Endothelial cell of umbilical vein (primary cell): ENCODE results near the gene TAF8. TPM values are rescaled to one million over a fixed set of nuclear protein-coding genes. Genes with fewer than 3 reads are reported as not detected.

Experiments used
- BruUV-seq: library from RNA; stranded (reverse); fragments of 400-500 nt; replicated peaks from 2 replicates; lab custom pipeline; 2021; lab: Mats Ljungman, UMichigan
- CTCF ChIA-PET: fragments of 300-600, 350-600 bp; sonication (Branson Sonifier 250); formaldehyde crosslinking; loops from one replicate; lab custom pipeline; 2021; ENCODE audit warnings: antibody characterized with exemption, inconsistent platforms; lab: Charles Lee
- POLR2A ChIA-PET: fragments of 300-600, 350-600 bp; sonication (Branson Sonifier 250); formaldehyde crosslinking; loops from one replicate; lab custom pipeline; 2021; ENCODE audit warnings: antibody characterized with exemption, inconsistent platforms; lab: Charles Lee
- DNase-seq: peaks from one replicate; pipeline ENCODE4 v3.0.0-alpha.2; 2011; ENCODE audit warnings: low read depth, low spot score
- FAIRE-seq: peaks from 2 replicates; lab custom pipeline; 2011; peaks lifted over from hg19 to GRCh38; lab: Jason Lieb, UNC
- H2AFZ ChIP-seq: 2 replicates; pipeline ENCODE4 v1.6.0; 2012; ENCODE audit warnings: low read depth, low read length, control low read depth, inconsistent platforms
- H3K27ac ChIP-seq: 2 replicates; pipeline ENCODE4 v1.5.1; 2011; ENCODE audit warnings: low read depth, mild to moderate bottlenecking, control low read depth, low read length, moderate library complexity; ENCODE audit not compliant: insufficient read depth
- H3K27me3 ChIP-seq, 2 experiments: 2 replicates each; pipeline versions ENCODE4 v1.6.0 to v1.6.1; 2011; ENCODE audit warnings: low read length in 2 of 2, mixed read lengths in 1 of 2; ENCODE audit not compliant: control insufficient read depth in 2 of 2, insufficient read depth in 2 of 2
- H3K36me3 ChIP-seq, 2 experiments: 2 replicates in 1 of 2; 3 replicates in 1 of 2; pipeline ENCODE4 v1.5.1; 2011; ENCODE audit warnings: low read length in 2 of 2, mild to moderate bottlenecking in 1 of 2, moderate library complexity in 1 of 2; ENCODE audit not compliant: control insufficient read depth in 2 of 2, insufficient read depth in 2 of 2; ENCODE audit errors: extremely low read depth in 1 of 2
- H3K4me1 ChIP-seq: 3 replicates; pipeline ENCODE4 v1.5.1; 2011; ENCODE audit warnings: mild to moderate bottlenecking, low read length; ENCODE audit not compliant: control insufficient read depth, insufficient read depth; ENCODE audit errors: extremely low read depth
- H3K4me2 ChIP-seq: 2 replicates; pipeline ENCODE4 v1.6.1; 2011; ENCODE audit warnings: low read length, control low read depth, mixed read lengths; ENCODE audit not compliant: insufficient read depth
- H3K4me3 ChIP-seq, 3 experiments: fragments of 200-600 bp in 1 of 3; sonication (generic), shearing (Covaris generic) in 1 of 3; replicated peaks in 1 of 3; 2 replicates each; pipeline ENCODE4 v1.5.1; 2011 to 2016; ENCODE audit warnings: control low read depth in 3 of 3, low read length in 3 of 3, mild to moderate bottlenecking in 2 of 3, inconsistent platforms in 1 of 3, low read depth in 1 of 3, moderate library complexity in 1 of 3; ENCODE audit not compliant: insufficient read depth in 1 of 3
- H3K79me2 ChIP-seq: 2 replicates; pipeline ENCODE4 v1.6.0; 2012; ENCODE audit warnings: low read length, inconsistent platforms; ENCODE audit not compliant: control insufficient read depth, insufficient read depth
- H3K9ac ChIP-seq: replicated peaks from 2 replicates; pipeline ENCODE3; 2011; ENCODE audit warnings: low read length, control low read depth; ENCODE audit not compliant: insufficient read depth; ENCODE audit errors: extremely low read depth
- H3K9me1 ChIP-seq: replicated peaks from 3 replicates; pipeline ENCODE4 v1.6.0; 2011; ENCODE audit warnings: mild to moderate bottlenecking, low read length; ENCODE audit not compliant: control insufficient read depth, insufficient read depth; ENCODE audit errors: extremely low read depth
- H3K9me3 ChIP-seq: replicated peaks from 2 replicates; pipeline ENCODE4 v1.5.1; 2012; ENCODE audit warnings: low read length, inconsistent platforms; ENCODE audit not compliant: control insufficient read depth, insufficient read depth
- H4K20me1 ChIP-seq: replicated peaks from 2 replicates; pipeline ENCODE3; 2011; ENCODE audit warnings: mild to moderate bottlenecking, low read length; ENCODE audit not compliant: control insufficient read depth, insufficient read depth; ENCODE audit errors: extremely low read depth
- EZH2 ChIP-seq: IDR thresholded peaks from 2 replicates; pipeline ENCODE4 v1.6.1; 2012; ENCODE audit warnings: borderline replicate concordance, low read depth, mild to moderate bottlenecking, moderate library complexity, low read length, inconsistent platforms; ENCODE audit not compliant: severe bottlenecking
- FOS ChIP-seq: IDR thresholded peaks from 2 replicates; pipeline ENCODE4 v1.6.1; 2011; ENCODE audit warnings: mild to moderate bottlenecking, low read length, moderate library complexity, borderline replicate concordance; ENCODE audit not compliant: insufficient read depth
- GATA2 ChIP-seq: IDR thresholded peaks from 2 replicates; pipeline ENCODE4 v1.7.0; 2011; ENCODE audit warnings: low read depth, mild to moderate bottlenecking, moderate library complexity, mixed read lengths, low read length; ENCODE audit not compliant: insufficient read length, insufficient read depth
- JUN ChIP-seq: IDR thresholded peaks from 2 replicates; pipeline ENCODE4 v1.6.1; 2011; ENCODE audit warnings: borderline replicate concordance, low read depth; ENCODE audit not compliant: insufficient read length, insufficient read depth
- MYC ChIP-seq: IDR thresholded peaks from one replicate; pipeline ENCODE4 v1.6.1; 2011; ENCODE audit warnings: mild to moderate bottlenecking, low read depth, low read length
- POLR2A ChIP-seq: IDR thresholded peaks from 2 replicates; pipeline ENCODE4 v1.6.1; 2012; ENCODE audit warnings: low read depth, mild to moderate bottlenecking, control low read depth, low read length
- POLR2AphosphoS5 ChIP-seq: IDR thresholded peaks from 2 replicates; pipeline ENCODE4 v1.6.1; 2012; ENCODE audit warnings: low read depth, mild to moderate bottlenecking, control low read depth, low read length, moderate library complexity; ENCODE audit not compliant: insufficient read depth
- dilution Hi-C: fragments of 300-500 bp; cut with MboI; formaldehyde crosslinking; loops from one replicate; pipeline ENCODE4 v1.15.0; 2019; ENCODE audit warnings: low sequenced_read_pairs; ENCODE audit not compliant: extremely low pct_ligation_motif_present
- intact Hi-C: fragments of 100-400 bp; cut with micrococcal nuclease; formaldehyde crosslinking; loops from one replicate; pipeline ENCODE4 v1.10.0; 2022
- polyA plus RNA-seq, 4 experiments: library from polyadenylated mRNA; depleted of rRNA in 3 of 4; stranded (reverse) in 3 of 4; unstranded in 1 of 4; fragments of >200 nt; gene quantifications; 2 replicates each; pipeline versions ENCODE4 v1.2.1 to v1.2.3, GENCODE V29; 2011 to 2012; ENCODE audit warnings: missing spikeins in 1 of 4
- total RNA-seq: library from RNA; stranded (reverse); gene quantifications from 2 replicates; pipeline ENCODE4 v1.2.3, GENCODE V29; 2021
- TF ChIP-seq, protein P1 (sequence below), 2 donors: IDR thresholded peaks; 1 replicate in 1 of 2; 2 replicates in 1 of 2; pipeline ENCODE4 v1.5.1; 2011; ENCODE audit warnings: low read length in 2 of 2, mild to moderate bottlenecking in 2 of 2, moderate library complexity in 2 of 2, control low read depth in 1 of 2, inconsistent platforms in 1 of 2, low read depth in 1 of 2; ENCODE audit not compliant: insufficient read depth in 1 of 2; ENCODE audit errors: extremely low read depth in 1 of 2
- TF ChIP-seq, protein P2 (sequence below): IDR thresholded peaks from 2 replicates; pipeline ENCODE4 v1.6.1; 2011; ENCODE audit not compliant: insufficient read depth, insufficient read length

TAF8 gene
- total and polyA plus RNA-seq, 2 donors (not counting 3 experiments of a cell fraction or from before 2014, with no cell fraction given), result 32.9 to 45.4 TPM

DNA sequence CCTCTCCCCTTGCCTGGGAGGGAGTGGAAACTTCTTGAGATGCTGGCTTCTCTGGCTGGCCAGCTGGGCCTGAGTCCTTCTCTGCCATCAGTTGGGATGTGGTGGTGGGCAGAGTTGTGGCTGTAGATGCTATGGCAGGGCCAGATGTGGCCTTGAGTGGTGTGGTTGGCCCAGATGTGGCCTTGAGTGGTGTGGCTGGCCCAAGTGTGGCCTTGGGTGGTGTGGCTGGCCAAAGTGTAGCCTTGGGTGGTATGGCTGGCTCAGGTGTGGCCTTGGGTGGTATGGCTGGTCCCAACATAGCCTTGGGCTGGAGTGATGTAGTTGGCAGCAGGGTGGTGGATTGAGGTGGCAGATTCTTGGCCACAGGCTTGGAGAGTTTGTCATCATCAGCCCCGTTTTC, 55.4 kb downstream of the TAF8 start:
- ChIA-PET CTCF (interaction anchor here (1.3 to 3.3 kb wide), 4 partner anchors 24 to 320 kb away, joined by 4 to 31 read pairs (median 5); no protein-coding TSS in a partner anchor), POLR2A (no interaction called here)
- Histone ChIP-seq H4K20me1 (no peaks in the 10 kb centered on the region), H2AFZ (no peak overlapping the region), H3K27me3 (peaks cover 0 to 1% of the 10 kb centered on the region in 2 experiments), H3K9me1 (no peaks in the 10 kb centered on the region), H3K9me3 (no peaks in the 10 kb centered on the region), H3K9ac (no peak overlapping the region), H3K27ac (no peak overlapping the region), H3K36me3 (no peaks in the 10 kb centered on the region), H3K79me2 (no peaks in the 10 kb centered on the region), H3K4me1 (no peaks in the 10 kb centered on the region), H3K4me2 (no peak overlapping the region), H3K4me3 (no peak overlapping the region)
- TF ChIP-seq POLR2AphosphoS5, result no peak
- no peak for TF ChIP-seq GATA2
- TF ChIP-seq MYC, result no peak
- TF ChIP-seq POLR2A, result no peak
- TF ChIP-seq, protein P1, sequence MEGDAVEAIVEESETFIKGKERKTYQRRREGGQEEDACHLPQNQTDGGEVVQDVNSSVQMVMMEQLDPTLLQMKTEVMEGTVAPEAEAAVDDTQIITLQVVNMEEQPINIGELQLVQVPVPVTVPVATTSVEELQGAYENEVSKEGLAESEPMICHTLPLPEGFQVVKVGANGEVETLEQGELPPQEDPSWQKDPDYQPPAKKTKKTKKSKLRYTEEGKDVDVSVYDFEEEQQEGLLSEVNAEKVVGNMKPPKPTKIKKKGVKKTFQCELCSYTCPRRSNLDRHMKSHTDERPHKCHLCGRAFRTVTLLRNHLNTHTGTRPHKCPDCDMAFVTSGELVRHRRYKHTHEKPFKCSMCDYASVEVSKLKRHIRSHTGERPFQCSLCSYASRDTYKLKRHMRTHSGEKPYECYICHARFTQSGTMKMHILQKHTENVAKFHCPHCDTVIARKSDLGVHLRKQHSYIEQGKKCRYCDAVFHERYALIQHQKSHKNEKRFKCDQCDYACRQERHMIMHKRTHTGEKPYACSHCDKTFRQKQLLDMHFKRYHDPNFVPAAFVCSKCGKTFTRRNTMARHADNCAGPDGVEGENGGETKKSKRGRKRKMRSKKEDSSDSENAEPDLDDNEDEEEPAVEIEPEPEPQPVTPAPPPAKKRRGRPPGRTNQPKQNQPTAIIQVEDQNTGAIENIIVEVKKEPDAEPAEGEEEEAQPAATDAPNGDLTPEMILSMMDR (IDR thresholded peaks at IDR 0.05; ENCODE audit: extremely low read depth in 1 of 2, insufficient read depth in 1 of 2, low read depth in 1 of 2, low read length in 2 of 2), result no peak
- TF ChIP-seq, protein P2, sequence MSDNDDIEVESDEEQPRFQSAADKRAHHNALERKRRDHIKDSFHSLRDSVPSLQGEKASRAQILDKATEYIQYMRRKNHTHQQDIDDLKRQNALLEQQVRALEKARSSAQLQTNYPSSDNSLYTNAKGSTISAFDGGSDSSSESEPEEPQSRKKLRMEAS, result no peak
- TF ChIP-seq FOS, result no peak
- no peak for TF ChIP-seq EZH2
- TF ChIP-seq JUN, result no peak
- intact Hi-C loops (no loop called here), dilution Hi-C loops (no loop called here)
- no TSS peak for BruUV-seq
- no peak for DNase-seq
- no peak for FAIRE-seq
